Regular cardiac myocyte (primary cell): ENCODE measurements around the gene MYDGF. TPM values are rescaled to one million over a fixed set of nuclear protein-coding genes. Genes with fewer than 3 reads are reported as not detected.

Experiments
- total RNA-seq: library from RNA; depleted of rRNA; stranded (reverse); fragments of >200 nt; gene quantifications from 2 replicates; pipeline ENCODE4 v1.2.3, GENCODE V29; 2014

MYDGF gene
- total RNA-seq, result 212 and 239 TPM in 2 replicates

GRCh38 chr19:4669723-4670480 lies at the start of gene MYDGF:
MYDGF (minus strand) TSS chr19:4670342; CDS start chr19:4670334, 8 bp downstream.

GRCh38 chr19:4638828-4639530 lies 31.2 kb downstream of the MYDGF start, which contains the start of gene TNFAIP8L1:
TNFAIP8L1 (plus strand) TSS chr19:4639516; CDS start chr19:4651870, 12,354 bp downstream.

Other genes with a start within 250 kb of the MYDGF start
- gene UBXN6, start 212.5 kb downstream of the MYDGF start, total RNA-seq, result 78.4 and 90.2 TPM in 2 replicates
- 38.6 and 69.4 TPM in 2 replicates for gene HDGFL2, start 198.0 kb downstream of the MYDGF start, total RNA-seq
- gene PLIN4, start 151.9 kb downstream of the MYDGF start, total RNA-seq, result 0.28 TPM in 1 of 2 replicates, not detected in the other
- not detected in 2 replicates for gene PLIN5, start 135.1 kb downstream of the MYDGF start, total RNA-seq
- not detected in 2 replicates for gene LRG1, start 130.3 kb downstream of the MYDGF start, total RNA-seq
- 0.56 and 0.58 TPM in 2 replicates for gene SEMA6B, start 110.7 kb downstream of the MYDGF start, total RNA-seq
- gene TNFAIP8L1, start 30.8 kb downstream of the MYDGF start, total RNA-seq, result 2.8 and 5.0 TPM in 2 replicates
- 23.4 and 51.2 TPM in 2 replicates for gene DPP9, start 53.5 kb upstream of the MYDGF start, total RNA-seq
- gene FEM1A, start 121.4 kb upstream of the MYDGF start, total RNA-seq, result 9.9 and 17.8 TPM in 2 replicates
- 1.9 and 2.3 TPM in 2 replicates for gene TICAM1, start 161.4 kb upstream of the MYDGF start, total RNA-seq
- 254 and 430 TPM in 2 replicates for gene PLIN3, start 197.3 kb upstream of the MYDGF start, total RNA-seq
- gene ARRDC5, start 232.6 kb upstream of the MYDGF start, total RNA-seq, result under 0.01 TPM in 1 of 2 replicates, not detected in the other
- gene UHRF1, start 239.2 kb upstream of the MYDGF start, total RNA-seq, result 7.0 and 175 TPM in 2 replicates